ENCODE measurements around the gene OR51F1. TPM values are rescaled to one million over a fixed set of nuclear protein-coding genes. Genes with fewer than 3 reads are reported as not detected.
"Not testable (repeated sequence)": the region's sequence is repeated elsewhere in the genome, so short reads cannot be mapped to it uniquely, and the experiment has no call there.

OR51F1 gene
- total RNA-seq, 1 donor from 2014 or later = not detected

- Histone ChIP-seq H3K27me3 (ENCODE audit: low read depth) (no peaks in the 10 kb centered on the region), H3K36me3 (no peaks in the 10 kb centered on the region), H3K9me3 (no peaks in the 10 kb centered on the region), H3K4me3 (no peak overlapping the region), H3K27ac (no peak overlapping the region), H3K4me1 (no peaks in the 10 kb centered on the region)
- TF ChIP-seq CTCF (IDR thresholded peaks at IDR 0.05) = no peak
- DNase-seq (no peak), ATAC-seq (no peak)
- intact Hi-C loops (cut with DNase I) = no loop called here
These were observed 18.5 kb downstream of the OR51F1 start for GRCh38 chr11:4751201-4751600.

- H3K4me1 ChIP-seq = no peaks in the 10 kb centered on the region
- intact Hi-C loops (cut with DNase I) = no loop called here
- H3K4me3 ChIP-seq = no peak overlapping the region
- H3K36me3 ChIP-seq = no peaks in the 10 kb centered on the region
- ATAC-seq (no peak), DNase-seq (no peak)
- no peak for TF ChIP-seq CTCF (IDR thresholded peaks at IDR 0.05)
- no peaks in the 10 kb centered on the region for H3K9me3 ChIP-seq
- no peaks in the 10 kb centered on the region for H3K27me3 ChIP-seq (ENCODE audit: low read depth)
- H3K27ac ChIP-seq = no peak overlapping the region
These were observed 21.3 kb downstream of the OR51F1 start for GRCh38 chr11:4748438-4748837.

GRCh38 chr11:4740735-4741134 lies 29.0 kb downstream of the OR51F1 start:
- intact Hi-C loops (cut with DNase I) = no loop called here

GRCh38 chr11:4727171-4727570 lies 42.6 kb downstream of the OR51F1 start:
- DNase-seq (no peak), ATAC-seq (no peak)
- Histone ChIP-seq H3K4me3 (no peak overlapping the region), H3K9me3 (no peaks in the 10 kb centered on the region), H3K4me1 (no peaks in the 10 kb centered on the region), H3K36me3 (no peaks in the 10 kb centered on the region), H3K27me3 (ENCODE audit: low read depth) (no peaks in the 10 kb centered on the region), H3K27ac (no peak overlapping the region)
- intact Hi-C loops (cut with DNase I) = no loop called here
- no peak for TF ChIP-seq CTCF (IDR thresholded peaks at IDR 0.05)

More at GRCh38 chr11:4740735-4741134, 29.0 kb downstream of the OR51F1 start:
- Histone ChIP-seq H3K36me3 (no peaks in the 10 kb centered on the region), H3K4me3 (no peak overlapping the region), H3K27ac (no peak overlapping the region), H3K27me3 (ENCODE audit: low read depth) (no peaks in the 10 kb centered on the region), H3K4me1 (no peaks in the 10 kb centered on the region), H3K9me3 (no peaks in the 10 kb centered on the region)
- TF ChIP-seq CTCF (IDR thresholded peaks at IDR 0.05) = no peak
- no peak for ATAC-seq
- DNase-seq = no peak

- H3K27ac ChIP-seq; H3K4me3 ChIP-seq; H3K27me3 ChIP-seq (ENCODE audit: low read depth); intact Hi-C loops (cut with DNase I); ATAC-seq; H3K9me3 ChIP-seq; H3K4me1 ChIP-seq; H3K36me3 ChIP-seq; DNase-seq: not testable (repeated sequence)
These were observed 46.9 kb downstream of the OR51F1 start for GRCh38 chr11:4722616-4723534.

Other genes with a start within 250 kb of the OR51F1 start
- not detected for gene OR52M1, start 224.7 kb downstream of the OR51F1 start, total RNA-seq
- gene OR52I2, start 188.2 kb downstream of the OR51F1 start, total RNA-seq = not detected
- gene OR52I1, start 175.9 kb downstream of the OR51F1 start, total RNA-seq = not detected
- 13.8 TPM for gene TRIM68, start 161.7 kb downstream of the OR51F1 start, total RNA-seq
- gene OR51D1, start 132.5 kb downstream of the OR51F1 start, total RNA-seq = not detected
- gene OR51E1, start 126.0 kb downstream of the OR51F1 start, total RNA-seq = not detected
- not detected for gene OR51E2, start 72.1 kb downstream of the OR51F1 start, total RNA-seq
- not detected for gene MMP26, start 65.2 kb downstream of the OR51F1 start, total RNA-seq
- not detected for gene OR52R1, start 34.4 kb upstream of the OR51F1 start, total RNA-seq
- not detected for gene OR51F2, start 51.4 kb upstream of the OR51F1 start, total RNA-seq
- gene OR51S1, start 79.3 kb upstream of the OR51F1 start, total RNA-seq = not detected
- not detected for gene OR51T1, start 112.0 kb upstream of the OR51F1 start, total RNA-seq
- gene OR51A7, start 133.8 kb upstream of the OR51F1 start, total RNA-seq = not detected
- gene OR51G2, start 149.4 kb upstream of the OR51F1 start, total RNA-seq = not detected
- not detected for gene OR51G1, start 154.4 kb upstream of the OR51F1 start, total RNA-seq
- gene OR51A4, start 177.7 kb upstream of the OR51F1 start, total RNA-seq = not detected
- gene OR51A2, start 185.8 kb upstream of the OR51F1 start, total RNA-seq = not detected
- not detected for gene OR51L1, start 224.9 kb upstream of the OR51F1 start, total RNA-seq

Data from lower lobe of right lung (tissue), 2 donors.